Jurkat, Clone E6-1 (cell line): ENCODE measurements around the gene TANC1.
A peak's percentile ranks its signal among the peaks of the same experiment; 100 is the strongest.

ENCODE experiments used
- DNase-seq: peaks from one replicate; pipeline ENCODE4 v3.0.0-alpha.2; 2011; ENCODE audit warnings: low read depth, low spot score
- H3K4me3 ChIP-seq: 2 replicates; pipeline ENCODE4 v1.5.1; 2011; ENCODE audit warnings: mild to moderate bottlenecking, low read length, control low read depth, moderate library complexity

TANC1 gene

DNA sequence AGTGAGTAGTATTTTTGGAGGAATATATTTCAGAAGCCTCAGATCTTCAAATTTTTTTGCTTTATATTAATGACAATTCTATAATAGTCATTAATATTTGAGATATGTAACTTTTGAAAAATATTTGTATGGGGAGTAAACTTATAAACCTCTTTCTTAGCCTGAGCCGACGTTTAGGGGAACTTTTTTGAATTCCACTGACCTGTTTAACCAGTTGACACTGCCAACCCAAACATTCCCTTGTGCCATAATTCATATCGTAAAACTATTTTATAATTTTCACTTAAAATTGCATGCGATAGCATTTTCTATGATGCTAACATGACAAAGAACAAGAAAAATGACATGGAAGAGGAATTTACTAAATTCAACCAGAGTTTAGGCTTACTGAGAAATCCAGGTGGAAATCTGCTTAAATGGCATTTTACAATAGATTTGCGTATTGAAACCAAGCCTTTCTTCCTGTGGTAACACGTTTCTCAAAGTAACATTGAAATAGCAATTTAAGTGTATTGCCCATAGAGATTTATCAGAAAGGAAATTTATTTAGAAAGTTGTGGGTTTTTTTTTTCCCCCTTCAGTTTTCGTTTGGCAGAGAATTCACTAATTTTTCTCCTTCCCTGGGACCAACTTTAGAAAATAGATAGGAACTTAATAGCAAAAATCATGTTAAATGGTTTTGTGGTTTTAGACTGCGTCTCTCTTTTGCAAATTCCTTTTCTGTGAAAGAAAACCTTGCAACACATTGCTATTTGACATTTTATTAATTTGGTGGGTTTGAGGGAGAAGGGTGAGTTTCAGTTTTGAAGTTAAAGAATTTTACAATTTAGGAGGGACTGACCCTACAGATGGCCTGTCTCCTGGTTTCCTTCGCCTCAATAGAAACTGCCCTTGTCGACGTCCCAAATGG lies 77.4 kb downstream of the TANC1 start:
- DNase-seq, result no peak
- no peak overlapping the region for H3K4me3 ChIP-seq

DNA sequence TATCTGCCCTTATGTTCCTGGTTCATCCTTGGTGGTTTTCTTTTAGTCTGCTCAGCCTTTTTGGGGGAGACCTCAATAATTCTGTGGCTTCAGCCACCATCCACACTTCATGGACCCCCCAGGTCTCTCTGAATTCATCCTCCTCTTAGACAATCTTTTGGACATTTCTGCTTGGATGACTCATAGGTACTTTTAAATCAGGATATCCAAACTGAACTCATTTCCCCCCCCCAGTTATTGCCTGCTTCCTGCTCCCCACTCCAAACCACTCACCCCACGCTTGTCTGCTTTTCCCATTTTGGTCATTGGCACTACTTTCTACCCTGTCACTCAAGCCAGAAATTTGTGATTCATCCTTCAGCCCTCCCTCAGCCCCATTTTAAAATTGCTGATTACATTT lies 78.5 kb downstream of the TANC1 start:
- no peak overlapping the region for H3K4me3 ChIP-seq
- DNase-seq, result no peak

DNA sequence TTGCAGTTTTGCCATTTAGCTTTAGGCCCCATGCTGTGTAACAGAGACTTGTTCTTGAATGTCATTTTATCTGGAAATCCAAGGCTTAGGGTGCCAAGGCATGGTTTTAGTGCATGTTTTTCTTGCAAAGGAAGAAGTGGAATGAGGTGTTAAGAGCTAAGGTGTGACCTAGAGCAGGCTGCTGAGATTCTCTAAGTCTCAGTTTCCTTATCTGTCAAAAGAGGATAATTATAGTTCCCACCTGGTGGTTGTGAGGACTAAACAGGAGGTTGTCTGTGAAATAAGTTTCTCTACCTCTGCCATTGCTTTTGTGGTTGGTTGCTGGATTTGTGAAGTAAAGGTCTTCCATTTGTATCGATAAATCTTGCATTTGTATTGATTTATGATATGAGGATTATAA lies 82.0 kb downstream of the TANC1 start:
- no peak overlapping the region for H3K4me3 ChIP-seq
- no peak for DNase-seq

DNA sequence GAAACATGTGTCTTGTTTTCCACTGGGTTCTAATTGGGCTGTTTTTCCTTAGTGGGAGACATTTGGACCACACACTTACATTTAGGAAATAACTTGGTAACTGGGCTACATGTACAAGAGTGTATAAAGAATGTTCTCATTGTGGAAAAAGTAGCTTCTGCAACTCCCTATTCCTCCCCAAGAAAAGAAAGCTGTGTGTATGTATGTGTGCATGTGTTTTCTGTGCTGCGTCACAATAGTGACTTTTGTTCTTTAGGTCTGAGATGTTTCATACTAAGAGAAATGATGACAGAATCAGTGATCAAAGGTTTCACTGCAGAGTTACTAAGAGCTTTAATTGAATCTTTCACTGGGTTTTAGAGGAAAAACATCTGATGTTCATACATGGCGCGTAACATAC lies 82.7 kb downstream of the TANC1 start:
- no peak overlapping the region for H3K4me3 ChIP-seq
- no peak for DNase-seq

DNA sequence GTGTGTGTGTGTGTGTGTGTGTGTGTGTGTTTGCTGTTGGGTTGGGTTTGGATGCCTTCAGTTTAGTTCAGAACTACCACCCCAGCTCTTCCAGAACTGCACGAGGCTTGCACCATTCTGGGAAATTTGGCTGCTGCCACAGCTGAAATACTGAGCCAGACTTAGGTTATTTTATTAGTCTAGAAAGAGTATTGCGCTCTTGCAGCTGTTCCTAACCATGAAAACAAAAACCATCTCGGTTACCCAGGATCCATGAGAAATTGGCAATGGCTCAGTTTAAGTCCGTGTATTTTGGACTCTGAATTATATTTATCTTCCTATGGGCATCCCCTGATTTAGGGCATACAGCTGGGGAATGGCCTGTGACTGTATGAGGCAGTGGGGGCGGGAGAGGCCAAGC lies 83.2 kb downstream of the TANC1 start:
- H3K4me3 ChIP-seq, result no peak overlapping the region
- no peak for DNase-seq

DNA sequence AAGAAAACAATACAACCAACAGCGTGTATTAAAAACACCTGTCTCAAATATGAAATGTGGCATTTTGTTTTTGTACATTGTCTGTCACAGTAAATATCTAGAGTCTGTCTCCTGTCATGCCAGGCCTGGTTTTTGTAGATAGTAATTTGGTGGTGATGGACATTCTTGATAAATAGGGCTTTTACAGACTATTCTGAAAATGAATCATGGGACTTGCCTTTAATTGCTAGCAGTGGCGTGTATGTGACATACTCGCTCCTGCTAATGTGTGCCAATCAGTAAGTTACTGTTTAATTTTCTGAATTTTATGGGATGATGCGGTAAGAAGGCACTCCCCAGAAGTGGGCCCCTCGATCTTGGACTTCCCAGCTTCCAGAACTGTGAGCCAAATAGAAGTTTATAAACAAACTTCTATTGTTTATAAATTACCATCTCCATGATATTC lies 83.7 kb downstream of the TANC1 start:
- H3K4me3 ChIP-seq, result no peak overlapping the region
- DNase-seq, result no peak

DNA sequence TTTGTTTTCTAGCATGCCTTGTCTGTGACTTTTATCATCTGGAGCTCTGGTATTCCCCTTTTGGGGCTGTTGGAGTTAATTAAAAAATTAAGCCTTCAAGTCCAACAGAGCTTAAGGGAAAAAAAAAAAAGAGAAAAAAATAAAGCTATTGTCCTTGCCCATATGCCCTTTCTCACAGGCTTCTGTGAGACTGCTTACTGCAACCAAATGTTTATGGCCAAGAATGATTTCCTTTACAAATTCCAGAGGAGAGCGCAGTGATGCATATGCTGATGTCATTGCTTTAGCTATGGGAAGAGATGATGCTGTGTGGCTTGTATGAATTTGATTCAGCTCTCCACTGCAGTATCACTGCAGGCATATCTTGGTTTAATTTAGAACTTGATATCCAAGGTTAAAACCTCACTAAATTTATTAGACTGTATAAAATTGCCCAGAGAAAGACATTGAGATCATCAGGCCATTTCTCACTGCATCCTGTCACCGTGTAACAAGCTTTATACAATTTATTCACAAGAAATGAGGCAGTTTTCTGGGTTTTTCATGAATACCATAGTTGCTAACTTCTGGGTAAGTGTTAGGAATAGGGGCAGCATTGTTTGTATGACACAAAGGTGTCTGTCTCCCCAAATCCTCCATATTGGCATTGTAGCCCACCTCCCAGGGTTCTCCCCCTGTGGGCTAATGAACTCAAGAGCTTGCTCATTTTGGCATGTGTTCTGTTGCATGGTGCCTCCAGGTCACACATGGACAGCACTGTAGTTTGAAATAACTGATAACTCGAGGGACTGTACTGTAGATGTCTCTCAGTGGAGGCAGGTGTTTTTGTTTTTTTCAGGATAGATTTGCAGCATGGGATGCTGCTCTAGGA lies 85.0 kb downstream of the TANC1 start:
- H3K4me3 ChIP-seq, result no peak overlapping the region
- DNase-seq, result no peak

DNA sequence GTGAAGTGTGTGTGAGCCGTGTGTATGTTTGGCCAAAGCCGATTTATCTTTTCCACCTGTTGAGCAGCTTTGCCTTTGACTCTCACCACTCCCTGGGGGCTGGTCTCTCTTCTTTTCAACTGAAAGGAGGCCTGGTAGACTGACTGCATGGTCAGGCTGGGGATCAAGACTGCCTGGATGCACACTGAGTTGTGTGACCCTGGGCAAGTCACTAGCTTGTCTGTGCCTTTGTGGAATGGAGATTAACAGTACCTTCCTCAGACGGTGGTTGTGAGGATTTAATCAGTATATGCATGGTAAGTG lies 85.5 kb downstream of the TANC1 start:
- no peak overlapping the region for H3K4me3 ChIP-seq
- no peak for DNase-seq

DNA sequence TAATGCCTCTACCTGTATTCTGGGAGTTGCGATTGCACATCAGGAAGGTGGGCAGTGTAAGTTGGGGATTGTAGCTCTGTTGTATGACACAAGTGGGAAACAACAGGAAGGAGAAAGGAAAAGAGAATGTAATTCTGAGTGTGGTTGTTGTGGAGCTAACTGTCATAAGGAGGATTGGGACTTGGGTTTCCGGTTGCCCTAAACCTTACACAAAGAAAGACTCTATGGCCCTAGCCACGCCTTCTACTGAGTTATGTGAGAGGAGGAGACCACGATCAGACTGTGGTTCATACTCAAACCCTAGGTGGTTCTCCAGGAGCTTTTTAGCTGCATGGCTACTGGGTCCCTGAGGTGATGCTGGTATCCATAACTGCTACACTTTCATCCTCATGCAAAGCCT lies 86.5 kb downstream of the TANC1 start:
- H3K4me3 ChIP-seq, result no peak overlapping the region
- DNase-seq, result peak; percentile 2

DNA sequence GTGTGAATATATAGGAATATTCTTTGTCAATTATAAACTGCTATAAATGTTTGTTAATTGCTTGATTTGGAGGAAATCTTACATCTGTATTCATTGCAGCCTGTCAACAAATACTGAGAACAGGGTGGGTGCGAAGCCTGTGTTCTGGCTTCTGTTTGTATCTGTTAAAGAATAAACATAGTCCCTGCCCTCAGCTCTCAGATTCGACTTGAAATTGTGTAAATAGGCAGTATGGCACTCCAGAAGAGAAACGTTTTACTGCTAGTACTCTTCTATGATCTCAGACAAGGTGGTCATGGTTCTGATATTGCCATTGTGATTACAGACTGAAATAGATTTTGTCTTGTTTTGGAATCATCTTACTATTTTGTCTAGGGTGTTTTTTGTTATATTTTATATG lies 92.1 kb downstream of the TANC1 start:
- DNase-seq, result no peak
- no peak overlapping the region for H3K4me3 ChIP-seq

DNA sequence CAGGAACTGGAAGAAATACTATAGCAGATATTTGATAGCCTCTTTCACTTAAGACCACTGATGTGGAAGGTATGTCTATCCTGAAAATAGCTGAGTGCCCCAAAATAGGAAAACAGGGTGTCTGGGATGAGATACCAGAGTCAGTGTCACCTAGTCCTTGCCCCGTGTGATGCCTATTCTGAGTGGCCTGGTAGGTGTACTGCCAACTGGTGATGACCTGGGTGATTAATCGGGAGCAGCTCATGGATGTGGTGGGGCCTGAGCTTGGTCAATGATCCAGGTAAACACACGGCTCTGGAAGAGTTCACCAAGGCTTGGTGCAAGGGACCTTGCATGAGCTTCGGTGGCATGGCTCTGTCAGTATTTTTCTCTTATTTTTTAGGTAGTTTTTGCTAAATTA lies 95.2 kb downstream of the TANC1 start:
- no peak for DNase-seq
- H3K4me3 ChIP-seq, result no peak overlapping the region

DNA sequence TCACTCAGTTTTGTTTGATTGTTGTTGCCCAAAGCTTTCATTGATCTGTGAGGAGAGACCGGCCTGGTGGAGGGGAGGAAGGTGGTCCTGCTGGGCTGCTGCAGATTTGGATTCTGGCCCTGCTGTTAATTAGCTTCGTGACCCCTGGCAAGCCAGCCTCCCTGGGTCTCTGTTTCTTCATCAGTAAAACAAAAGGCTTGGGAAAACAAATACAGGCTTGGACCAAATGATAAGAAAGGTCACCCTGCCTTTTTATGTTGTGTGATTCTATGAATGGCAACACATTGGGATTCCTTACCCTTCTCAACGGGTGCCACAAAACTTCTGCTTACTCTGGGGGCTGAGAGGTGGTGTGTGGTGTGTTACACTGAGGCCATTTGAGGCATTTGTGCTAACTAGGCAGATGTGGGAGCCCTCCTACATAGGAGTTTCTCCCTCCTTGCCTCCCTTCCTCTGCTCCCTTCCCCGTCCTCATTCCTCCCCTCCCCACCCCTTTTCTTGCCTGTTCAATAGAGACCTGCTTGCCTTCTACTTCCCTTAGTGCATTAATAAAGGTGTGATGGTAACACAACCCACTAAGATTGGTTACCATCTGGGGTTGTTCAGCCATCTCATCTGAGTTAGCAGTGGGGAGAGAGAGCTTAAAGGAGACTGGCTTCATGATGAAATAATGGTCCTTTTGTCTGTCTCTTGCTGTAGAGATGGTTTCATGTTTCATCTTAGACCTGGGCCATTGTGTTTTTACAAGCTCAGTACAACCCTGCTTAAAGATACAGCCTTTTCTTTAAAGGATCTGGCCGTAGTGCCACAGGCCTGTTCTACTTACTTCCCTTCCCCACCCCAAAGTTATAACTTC lies 96.2 kb downstream of the TANC1 start:
- H3K4me3 ChIP-seq, result no peak overlapping the region
- no peak for DNase-seq

DNA sequence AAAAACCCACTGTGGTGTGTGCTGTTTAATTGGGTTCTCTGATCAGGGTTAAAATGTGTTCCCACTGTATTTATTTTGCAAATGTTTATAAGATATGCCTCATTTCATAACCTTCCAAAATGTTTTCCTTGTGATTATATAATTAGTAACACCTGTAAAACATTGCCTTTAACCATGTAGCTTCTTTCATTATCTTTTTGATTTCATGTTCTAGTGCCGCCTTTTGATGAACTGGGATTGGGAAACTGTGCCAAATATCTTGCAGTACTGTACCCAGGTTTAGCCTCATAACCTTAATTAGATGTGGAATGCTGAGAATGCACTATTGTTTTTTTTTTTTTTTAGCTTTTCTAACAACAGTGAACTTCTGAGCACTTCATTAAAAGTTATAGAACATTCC lies 96.9 kb downstream of the TANC1 start:
- DNase-seq, result no peak
- H3K4me3 ChIP-seq, result no peak overlapping the region

DNA sequence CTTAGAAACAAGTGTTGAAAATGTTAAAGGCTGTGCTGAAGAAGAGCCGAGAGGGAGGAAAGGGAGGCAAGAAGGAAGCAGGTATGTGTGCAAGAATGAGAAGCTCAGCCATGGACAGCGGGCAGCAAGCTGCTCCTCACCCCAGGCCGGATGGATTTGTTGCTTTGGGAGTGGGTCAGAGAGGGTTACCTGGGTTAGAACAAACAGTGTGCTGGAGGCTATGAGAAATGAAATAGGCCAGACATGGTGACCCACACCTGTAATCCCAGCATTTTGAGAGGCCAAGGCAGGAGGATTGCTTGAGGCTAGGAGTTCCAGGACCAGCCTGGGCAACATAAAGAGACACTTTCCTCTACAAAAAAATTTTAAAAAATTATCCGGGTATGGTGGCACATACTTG lies 97.5 kb downstream of the TANC1 start:
- DNase-seq, result no peak
- no peak overlapping the region for H3K4me3 ChIP-seq

DNA sequence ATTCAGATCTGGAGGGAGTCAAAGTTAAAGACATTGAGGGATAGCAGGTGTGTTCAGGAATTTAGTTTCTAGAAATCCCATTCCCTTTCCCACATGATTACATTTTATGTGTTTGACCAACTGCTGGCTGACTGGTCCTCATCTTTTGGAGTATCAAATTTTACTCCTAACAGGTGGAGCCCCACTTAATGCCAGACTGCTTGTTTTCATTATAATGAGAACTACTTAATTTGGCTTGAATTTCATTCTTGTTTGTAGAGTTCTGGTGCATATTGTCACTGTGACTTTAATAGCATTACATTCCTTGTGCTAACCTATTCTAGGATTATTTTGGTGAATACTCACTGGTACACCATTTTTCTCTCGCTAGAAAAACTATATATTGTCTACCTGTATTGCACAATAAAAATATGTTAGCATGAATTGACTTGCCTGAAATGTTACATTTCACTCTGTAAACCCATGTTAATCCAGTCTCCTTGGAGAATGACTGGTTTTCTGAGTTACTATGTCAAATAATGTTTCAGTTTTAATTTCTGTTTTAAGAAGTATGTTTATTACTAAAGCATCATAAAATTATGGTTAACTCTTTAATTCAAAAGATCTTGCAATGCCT lies 98.2 kb downstream of the TANC1 start:
- no peak for DNase-seq
- H3K4me3 ChIP-seq, result no peak overlapping the region

DNA sequence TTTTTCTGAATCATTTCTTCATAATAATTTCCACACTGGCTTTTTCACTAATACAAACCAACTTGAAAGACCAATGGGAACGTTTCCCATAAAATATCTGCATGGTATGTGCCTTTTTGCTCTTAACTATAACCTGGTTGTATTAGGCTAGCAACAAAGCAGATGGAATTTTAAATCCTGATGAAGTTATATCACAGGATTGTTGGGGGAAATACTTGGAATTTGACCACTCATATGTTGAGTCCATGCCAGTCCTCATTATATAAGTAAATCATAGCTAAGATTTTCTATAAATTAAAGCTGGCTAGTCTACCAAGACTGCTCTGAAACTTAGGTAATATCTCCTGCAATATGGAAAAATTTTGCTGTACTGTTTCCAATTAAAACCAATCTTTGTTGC lies 99.5 kb downstream of the TANC1 start:
- DNase-seq, result no peak
- no peak overlapping the region for H3K4me3 ChIP-seq

DNA sequence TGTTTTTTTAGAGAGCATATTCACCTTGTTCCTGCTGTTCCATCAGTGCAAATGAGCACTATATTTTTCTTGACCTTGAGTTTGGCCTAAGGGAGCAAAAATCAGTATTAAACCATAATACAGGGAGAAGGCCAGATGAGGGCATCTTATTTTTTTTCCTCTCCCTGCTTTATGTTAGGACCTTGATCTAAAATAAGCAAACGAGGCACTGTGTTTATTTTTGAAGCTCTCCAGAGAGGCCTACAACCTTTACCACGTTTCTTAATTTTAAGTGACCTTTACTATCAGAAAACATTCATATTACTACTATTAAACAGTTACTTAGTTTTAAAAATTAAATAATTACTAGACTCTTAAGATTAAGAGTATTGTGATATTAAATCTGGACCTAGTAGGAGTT lies 100.8 kb downstream of the TANC1 start:
- no peak for DNase-seq
- H3K4me3 ChIP-seq, result no peak overlapping the region

DNA sequence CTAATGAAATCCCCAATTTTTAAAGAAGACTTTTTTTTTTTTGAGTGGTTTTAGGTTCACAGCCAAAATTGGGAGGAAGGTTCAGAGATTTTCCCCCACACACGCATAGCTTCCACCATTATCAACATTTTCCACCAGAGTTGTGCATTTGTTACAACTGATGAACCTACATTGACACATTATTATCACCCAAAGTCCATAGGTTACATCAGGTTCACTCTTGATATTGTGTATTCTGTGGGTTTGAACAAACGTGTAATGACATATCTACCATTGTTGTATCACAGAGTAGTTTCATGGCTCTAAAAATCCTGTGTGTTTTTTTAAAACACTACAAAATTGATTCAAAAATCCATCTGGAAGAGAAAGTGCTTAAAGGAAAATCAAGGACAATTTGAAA lies 101.8 kb downstream of the TANC1 start:
- DNase-seq, result no peak
- no peak overlapping the region for H3K4me3 ChIP-seq

DNA sequence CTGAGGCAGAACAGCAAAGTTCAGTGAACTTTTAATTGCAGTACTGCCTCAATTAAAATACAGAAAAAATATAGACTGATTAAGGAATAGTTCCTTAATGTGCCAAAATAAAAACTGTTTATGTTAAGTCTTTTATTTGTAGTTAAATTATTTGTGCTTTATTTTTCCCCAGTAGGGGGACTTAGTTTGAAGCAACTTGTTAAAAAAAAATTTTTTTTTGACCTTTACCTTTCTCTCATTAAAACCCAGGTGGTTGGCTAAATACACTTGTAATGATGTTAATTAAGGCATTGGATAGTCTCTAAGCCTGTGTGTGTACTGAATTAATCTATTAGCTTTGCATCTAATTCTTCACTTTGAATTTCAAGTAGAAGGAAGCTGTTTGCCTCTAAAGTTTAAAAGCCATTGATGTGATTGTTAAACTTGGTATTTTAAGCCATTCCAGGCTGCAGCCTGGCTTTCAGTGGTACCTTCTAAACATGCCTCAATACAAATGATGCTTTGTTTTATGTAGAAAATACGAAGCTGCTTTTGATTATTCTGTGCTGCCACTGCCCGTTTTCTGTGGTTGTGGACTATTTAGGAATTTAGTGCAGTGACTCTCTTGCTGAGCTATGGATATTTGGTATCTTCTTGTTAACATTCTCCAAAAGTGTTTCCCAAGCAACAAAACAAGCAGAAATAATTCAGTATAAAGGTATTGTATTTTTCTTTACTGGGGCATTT lies 102.9 kb downstream of the TANC1 start:
- DNase-seq, result no peak
- H3K4me3 ChIP-seq, result no peak overlapping the region
